K562 (cell line): ENCODE results near the gene UGT2A2. TPM values are rescaled to one million over a fixed set of nuclear protein-coding genes. Genes with fewer than 3 reads are reported as not detected.

Experiments
- ATAC-seq: fragments of 200-7000 bp; cut with Tn5 transposase; 3 replicates; pipeline ENCODE4 v1.9.1; 2020; ENCODE audit warnings: moderate library complexity
- BruUV-seq: library from RNA; stranded (reverse); fragments of 400-500 nt; replicated peaks from 2 replicates; lab custom pipeline; 2021; lab: Mats Ljungman, UMichigan
- CTCF ChIA-PET: fragments of 300-600 bp; formaldehyde crosslinking; extraction: SDS; loops from one replicate; lab custom pipeline; 2021; ENCODE audit warnings: low intra/inter-chr PET ratio; lab: Yijun Ruan, JAX
- POLR2A ChIA-PET: fragments of 300-600, 350-650 bp; sonication (Branson Sonifier 250); formaldehyde crosslinking; extraction: SDS; loops from one replicate; lab custom pipeline; 2021; ENCODE audit warnings: antibody characterized with exemption, inconsistent platforms; lab: Yijun Ruan, JAX
- DNase-seq, 4 experiments: peaks; one replicate each; pipeline versions ENCODE4 v3.0.0 to v3.0.0-alpha.2; 2011 to 2018; ENCODE audit warnings: low spot score in 3 of 4, mixed read lengths in 3 of 4; ENCODE audit errors: extremely low read depth in 1 of 4
- FAIRE-seq: peaks from 2 replicates; lab custom pipeline; 2011; peaks lifted over from hg19 to GRCh38; lab: Jason Lieb, UNC
- H2AFZ ChIP-seq: 2 replicates; pipeline ENCODE4 v1.6.0; 2011; ENCODE audit warnings: low read depth, low read length, control low read depth, inconsistent platforms
- H3K27ac ChIP-seq: fragments of 200-600 bp; 3 replicates; pipeline ENCODE4 v1.8.0; 2011; ENCODE audit warnings: low read depth, mild to moderate bottlenecking, control low read depth, inconsistent platforms, low read length, moderate library complexity, mixed read lengths; ENCODE audit errors: extremely low read depth
- H3K27me3 ChIP-seq, 2 experiments: fragments of 300-600 bp in 1 of 2; 2 replicates in 1 of 2; 3 replicates in 1 of 2; pipeline versions ENCODE4 v1.6.0 to v1.8.0; 2011; ENCODE audit warnings: inconsistent platforms in 2 of 2, low read length in 2 of 2, mild to moderate bottlenecking in 1 of 2, mixed read lengths in 1 of 2, moderate library complexity in 1 of 2; ENCODE audit not compliant: control insufficient read depth in 2 of 2, insufficient read depth in 2 of 2
- H3K36me3 ChIP-seq: fragments of 300-600 bp; 3 replicates; pipeline ENCODE4 v1.8.0; 2011; ENCODE audit warnings: mild to moderate bottlenecking, low read length, inconsistent platforms; ENCODE audit not compliant: control insufficient read depth, insufficient read depth
- H3K4me1 ChIP-seq, 2 experiments: fragments of 200-600 bp in 1 of 2; replicated peaks in 1 of 2; 2 replicates in 1 of 2; 3 replicates in 1 of 2; pipeline versions ENCODE4 v1.5.1 to v1.8.0; 2011; ENCODE audit warnings: inconsistent platforms in 2 of 2, low read length in 2 of 2, mild to moderate bottlenecking in 1 of 2, mixed read lengths in 1 of 2, moderate library complexity in 1 of 2; ENCODE audit not compliant: control insufficient read depth in 2 of 2, insufficient read depth in 2 of 2
- H3K4me2 ChIP-seq: 2 replicates; pipeline ENCODE4 v1.6.1; 2011; ENCODE audit warnings: low read length, control low read depth, inconsistent platforms, mixed read lengths; ENCODE audit not compliant: insufficient read depth
- H3K4me3 ChIP-seq: fragments of 200-600 bp; sonication (generic), shearing (Covaris generic); 2 replicates; pipeline ENCODE4 v1.5.1; 2016; ENCODE audit warnings: control low read depth, inconsistent platforms
- H3K79me2 ChIP-seq: fragments of 200-600 bp; 3 replicates; pipeline ENCODE4 v1.8.0; 2011; ENCODE audit warnings: low read length, inconsistent platforms; ENCODE audit not compliant: control insufficient read depth, insufficient read depth
- H3K9ac ChIP-seq, 2 experiments: 2 replicates each; pipeline versions ENCODE4 v1.6.0 to v1.6.1; 2011; ENCODE audit warnings: low read depth in 2 of 2, low read length in 2 of 2, control low read depth in 1 of 2, inconsistent platforms in 1 of 2, mild to moderate bottlenecking in 1 of 2, mixed read lengths in 1 of 2; ENCODE audit not compliant: insufficient read depth in 1 of 2
- H3K9me1 ChIP-seq: one replicate; pipeline ENCODE4 v1.6.0; 2011; ENCODE audit warnings: inconsistent platforms, mild to moderate bottlenecking, low read length, moderate library complexity; ENCODE audit not compliant: control insufficient read depth, insufficient read depth
- H3K9me3 ChIP-seq: replicated peaks from 2 replicates; pipeline ENCODE4 v1.5.1; 2011; ENCODE audit warnings: low read depth, low read length, inconsistent platforms; ENCODE audit not compliant: control insufficient read depth, insufficient read depth
- H4K20me1 ChIP-seq: replicated peaks from 2 replicates; pipeline ENCODE4 v1.6.1; 2011; ENCODE audit warnings: low read length, inconsistent platforms, mixed read lengths; ENCODE audit not compliant: control insufficient read depth, insufficient read depth
- CBX2 ChIP-seq: fragments of 200-600 bp; sonication (generic); IDR thresholded peaks from one replicate; pipeline ENCODE4 v1.6.1; 2012; ENCODE audit warnings: mild to moderate bottlenecking, low read length, inconsistent platforms; ENCODE audit not compliant: insufficient read depth, poor library complexity, severe bottlenecking
- CEBPB ChIP-seq: fragments of 450-650 bp; IDR thresholded peaks from 2 replicates; pipeline ENCODE4 v1.6.1; 2016; ENCODE audit warnings: missing genetic modification characterization, missing compliant biosample characterization
- DACH1 ChIP-seq: fragments of 450-650 bp; IDR thresholded peaks from 2 replicates; pipeline ENCODE4 v1.6.1; 2018; ENCODE audit not compliant: partially characterized antibody
- HIVEP1 ChIP-seq: fragments of 250-450 bp; sonication (Bioruptor Pico); IDR thresholded peaks from 2 replicates; pipeline ENCODE4 v1.4.0; 2020; ENCODE audit warnings: mild to moderate bottlenecking
- MYC ChIP-seq, 2 experiments: fragments of 250-450 bp in 1 of 2; sonication (Bioruptor Pico) in 1 of 2; IDR thresholded peaks; 2 replicates each; pipeline versions ENCODE4 v1.5.1 to v1.6.1; 2012 to 2021; ENCODE audit warnings: low read depth in 2 of 2, borderline replicate concordance in 1 of 2, improper control_type of control experiment in 1 of 2, low read length in 1 of 2, mild to moderate bottlenecking in 1 of 2, moderate library complexity in 1 of 2
- WGBS: fragments of 100-300 bp; shearing (Covaris generic); methylation state at CpG from one replicate; pipeline ENCODE4 v1.1.6; 2016; ENCODE audit warnings: low coverage, mixed read lengths; ENCODE audit not compliant: insufficient coverage; ENCODE audit errors: missing lambda C conversion rate; 5-methylcytosine and 5-hydroxymethylcytosine counted together
- in situ Hi-C: fragments of 300-500 bp; cut with MboI; formaldehyde crosslinking; loops from 4 replicates; pipeline ENCODE4 v1.15.0; 2018; ENCODE audit warnings: inconsistent platforms, mixed read lengths
- intact Hi-C: fragments of 100-400 bp; cut with micrococcal nuclease; formaldehyde crosslinking; loops from 2 replicates; pipeline ENCODE4 v1.14.2; 2022
- polyA plus RNA-seq, 8 experiments: library from polyadenylated mRNA; depleted of rRNA in 4 of 8; stranded (reverse) in 5 of 8; unstranded in 3 of 8; fragments of >200 nt; fragmentation: Nextera tagmentation in 2 of 8; fragmentation: Illumina TruSeq in 1 of 8; extraction: Ambion mirVana in 2 of 8; extraction: Trizol in 1 of 8; gene quantifications; 2 replicates each; pipeline versions ENCODE4 v1.2.1 to v1.2.3, GENCODE V29; 2011 to 2014; ENCODE audit warnings: inconsistent platforms in 1 of 8, missing spikeins in 1 of 8
- total RNA-seq, 7 experiments: library from RNA; depleted of rRNA in 6 of 7; stranded (reverse); fragments of >200 nt in 6 of 7; fragmentation: Illumina TruSeq in 2 of 7; extraction: Trizol in 2 of 7; gene quantifications; 2 replicates each; pipeline versions ENCODE4 v1.2.1 to v1.2.3, GENCODE V29; 2011 to 2021; ENCODE audit warnings: low replicate concordance in 1 of 7
- TF ChIP-seq, protein P1 (sequence below): sonication (generic); formaldehyde crosslinking; IDR thresholded peaks from 2 replicates; pipeline ENCODE4 v1.8.0; 2022; ENCODE audit warnings: mild to moderate bottlenecking, missing genetic modification reagents
- TF ChIP-seq, protein P2 (sequence below): sonication (generic); formaldehyde crosslinking; IDR thresholded peaks from 2 replicates; pipeline ENCODE4 v1.8.0; 2023; ENCODE audit warnings: mild to moderate bottlenecking, missing genetic modification reagents
- TF ChIP-seq, protein P3 (sequence below): sonication (generic); formaldehyde crosslinking; IDR thresholded peaks from 2 replicates; pipeline ENCODE4 v1.5.0; 2020; ENCODE audit warnings: missing genetic modification reagents
- TF ChIP-seq, protein P4 (sequence below): fragments of 250-450 bp; sonication (Bioruptor Pico); IDR thresholded peaks from 2 replicates; pipeline ENCODE4 v1.4.0; 2020; ENCODE audit warnings: mild to moderate bottlenecking
- TF ChIP-seq, protein P5 (sequence below): IDR thresholded peaks from 2 replicates; pipeline ENCODE4 v1.6.1; 2011; ENCODE audit not compliant: insufficient read length; ENCODE audit errors: extremely low read depth

UGT2A2 gene
- total and polyA plus RNA-seq, 9 of the 15 experiments (the other 6 are each of a cell fraction or from before 2014, with no cell fraction given) = not detected

DNA sequence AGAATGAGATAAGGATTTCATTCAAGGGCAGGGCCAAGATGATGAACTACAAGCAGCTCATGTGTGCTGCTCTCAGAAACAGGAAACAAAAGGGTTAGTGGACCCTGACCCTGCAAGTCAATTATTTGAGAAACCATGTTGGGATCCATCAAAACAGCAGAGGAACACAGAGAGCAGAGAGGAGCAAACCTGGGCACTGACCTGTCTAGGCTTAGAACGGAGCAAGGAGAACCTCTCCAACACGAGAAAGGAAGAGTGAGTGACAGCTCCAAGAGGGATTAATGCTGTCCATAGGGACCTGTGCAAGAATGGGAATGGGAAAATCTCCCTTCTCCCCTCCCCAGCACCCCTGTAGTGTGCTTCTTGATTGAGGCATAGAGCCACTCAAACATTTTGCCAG is 89.8 kb downstream of the UGT2A2 start (continued):
- TF ChIP-seq, protein P1, sequence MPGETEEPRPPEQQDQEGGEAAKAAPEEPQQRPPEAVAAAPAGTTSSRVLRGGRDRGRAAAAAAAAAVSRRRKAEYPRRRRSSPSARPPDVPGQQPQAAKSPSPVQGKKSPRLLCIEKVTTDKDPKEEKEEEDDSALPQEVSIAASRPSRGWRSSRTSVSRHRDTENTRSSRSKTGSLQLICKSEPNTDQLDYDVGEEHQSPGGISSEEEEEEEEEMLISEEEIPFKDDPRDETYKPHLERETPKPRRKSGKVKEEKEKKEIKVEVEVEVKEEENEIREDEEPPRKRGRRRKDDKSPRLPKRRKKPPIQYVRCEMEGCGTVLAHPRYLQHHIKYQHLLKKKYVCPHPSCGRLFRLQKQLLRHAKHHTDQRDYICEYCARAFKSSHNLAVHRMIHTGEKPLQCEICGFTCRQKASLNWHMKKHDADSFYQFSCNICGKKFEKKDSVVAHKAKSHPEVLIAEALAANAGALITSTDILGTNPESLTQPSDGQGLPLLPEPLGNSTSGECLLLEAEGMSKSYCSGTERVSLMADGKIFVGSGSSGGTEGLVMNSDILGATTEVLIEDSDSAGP (CRISPR knock-in tag) = no peak
- TF ChIP-seq, protein P2, sequence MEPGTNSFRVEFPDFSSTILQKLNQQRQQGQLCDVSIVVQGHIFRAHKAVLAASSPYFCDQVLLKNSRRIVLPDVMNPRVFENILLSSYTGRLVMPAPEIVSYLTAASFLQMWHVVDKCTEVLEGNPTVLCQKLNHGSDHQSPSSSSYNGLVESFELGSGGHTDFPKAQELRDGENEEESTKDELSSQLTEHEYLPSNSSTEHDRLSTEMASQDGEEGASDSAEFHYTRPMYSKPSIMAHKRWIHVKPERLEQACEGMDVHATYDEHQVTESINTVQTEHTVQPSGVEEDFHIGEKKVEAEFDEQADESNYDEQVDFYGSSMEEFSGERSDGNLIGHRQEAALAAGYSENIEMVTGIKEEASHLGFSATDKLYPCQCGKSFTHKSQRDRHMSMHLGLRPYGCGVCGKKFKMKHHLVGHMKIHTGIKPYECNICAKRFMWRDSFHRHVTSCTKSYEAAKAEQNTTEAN (CRISPR knock-in tag) = no peak
- no peak for TF ChIP-seq CEBPB (tag)
- no peak for TF ChIP-seq HIVEP1 (CRISPR knock-in tag)
- no peak for TF ChIP-seq DACH1

DNA sequence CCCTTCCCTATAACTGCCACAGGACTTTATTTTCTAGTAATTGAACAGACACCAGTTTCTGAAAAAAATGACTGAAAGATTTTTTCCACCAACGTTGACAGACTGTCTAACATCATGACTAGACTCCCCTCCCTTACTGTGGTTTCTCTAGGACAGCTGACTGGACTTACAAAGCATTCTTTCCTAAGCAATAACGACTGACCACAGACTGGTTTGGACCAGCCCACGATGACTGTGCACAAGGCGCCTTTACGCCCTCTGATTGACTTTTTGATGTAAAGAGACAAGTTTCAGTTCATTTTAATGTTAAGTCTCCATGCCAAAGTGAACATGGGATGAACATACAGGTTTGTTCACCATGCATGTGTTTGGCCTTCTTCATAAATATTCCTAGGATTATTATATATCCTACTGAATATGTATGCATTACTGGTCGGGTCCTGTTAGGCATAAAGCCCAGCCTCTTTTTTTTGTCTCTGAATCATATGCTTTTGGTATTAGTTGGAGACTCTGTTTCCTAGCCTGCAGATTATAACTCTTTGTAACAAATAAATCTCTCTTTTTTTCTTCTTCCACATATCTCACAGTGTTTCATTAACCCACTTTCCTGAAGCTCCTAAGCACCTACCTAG is 93.2 kb downstream of the UGT2A2 start:
- CTCF ChIA-PET = no interaction called here
- Histone ChIP-seq H3K9me3 (no peaks in the 10 kb centered on the region), H3K4me3 (no peak overlapping the region), H3K36me3 (no peaks in the 10 kb centered on the region), H2AFZ (no peak overlapping the region), H3K27me3 (no peaks in the 10 kb centered on the region), H3K79me2 (no peaks in the 10 kb centered on the region), H3K4me2 (no peak overlapping the region), H3K9ac (no peak overlapping the region), H4K20me1 (no peaks in the 10 kb centered on the region), H3K4me1 (no peaks in the 10 kb centered on the region), H3K27ac (no peak overlapping the region), H3K9me1 (no peaks in the 10 kb centered on the region)
- DNase-seq (peak in 1 of 4 experiments; percentile 5), FAIRE-seq (no peak), ATAC-seq (no peak)
- in situ Hi-C loops (no loop called here), intact Hi-C loops (no loop called here)
- no TSS peak for BruUV-seq
- POLR2A ChIA-PET = no interaction called here
- WGBS = 3% methylated on average over 6 of the region's 6 CpGs
- TF ChIP-seq, protein P3, sequence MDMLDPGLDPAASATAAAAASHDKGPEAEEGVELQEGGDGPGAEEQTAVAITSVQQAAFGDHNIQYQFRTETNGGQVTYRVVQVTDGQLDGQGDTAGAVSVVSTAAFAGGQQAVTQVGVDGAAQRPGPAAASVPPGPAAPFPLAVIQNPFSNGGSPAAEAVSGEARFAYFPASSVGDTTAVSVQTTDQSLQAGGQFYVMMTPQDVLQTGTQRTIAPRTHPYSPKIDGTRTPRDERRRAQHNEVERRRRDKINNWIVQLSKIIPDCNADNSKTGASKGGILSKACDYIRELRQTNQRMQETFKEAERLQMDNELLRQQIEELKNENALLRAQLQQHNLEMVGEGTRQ (CRISPR knock-in tag) = no peak
- TF ChIP-seq, protein P4, sequence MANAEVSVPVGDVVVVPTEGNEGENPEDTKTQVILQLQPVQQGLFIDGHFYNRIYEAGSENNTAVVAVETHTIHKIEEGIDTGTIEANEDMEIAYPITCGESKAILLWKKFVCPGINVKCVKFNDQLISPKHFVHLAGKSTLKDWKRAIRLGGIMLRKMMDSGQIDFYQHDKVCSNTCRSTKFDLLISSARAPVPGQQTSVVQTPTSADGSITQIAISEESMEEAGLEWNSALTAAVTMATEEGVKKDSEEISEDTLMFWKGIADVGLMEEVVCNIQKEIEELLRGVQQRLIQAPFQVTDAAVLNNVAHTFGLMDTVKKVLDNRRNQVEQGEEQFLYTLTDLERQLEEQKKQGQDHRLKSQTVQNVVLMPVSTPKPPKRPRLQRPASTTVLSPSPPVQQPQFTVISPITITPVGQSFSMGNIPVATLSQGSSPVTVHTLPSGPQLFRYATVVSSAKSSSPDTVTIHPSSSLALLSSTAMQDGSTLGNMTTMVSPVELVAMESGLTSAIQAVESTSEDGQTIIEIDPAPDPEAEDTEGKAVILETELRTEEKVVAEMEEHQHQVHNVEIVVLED (CRISPR knock-in tag) = no peak
- no peak for TF ChIP-seq MYC (IDR thresholded peaks at IDR 0.05; ENCODE audit: low read depth, low read length)
- TF ChIP-seq MYC (CRISPR knock-in tag; IDR thresholded peaks at IDR 0.05; ENCODE audit: borderline replicate concordance, low read depth) = no peak
- TF ChIP-seq, protein P5, sequence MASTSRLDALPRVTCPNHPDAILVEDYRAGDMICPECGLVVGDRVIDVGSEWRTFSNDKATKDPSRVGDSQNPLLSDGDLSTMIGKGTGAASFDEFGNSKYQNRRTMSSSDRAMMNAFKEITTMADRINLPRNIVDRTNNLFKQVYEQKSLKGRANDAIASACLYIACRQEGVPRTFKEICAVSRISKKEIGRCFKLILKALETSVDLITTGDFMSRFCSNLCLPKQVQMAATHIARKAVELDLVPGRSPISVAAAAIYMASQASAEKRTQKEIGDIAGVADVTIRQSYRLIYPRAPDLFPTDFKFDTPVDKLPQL = no peak
- no peak for TF ChIP-seq CBX2
